ENCODE data around the gene CDKL4.

DNA sequence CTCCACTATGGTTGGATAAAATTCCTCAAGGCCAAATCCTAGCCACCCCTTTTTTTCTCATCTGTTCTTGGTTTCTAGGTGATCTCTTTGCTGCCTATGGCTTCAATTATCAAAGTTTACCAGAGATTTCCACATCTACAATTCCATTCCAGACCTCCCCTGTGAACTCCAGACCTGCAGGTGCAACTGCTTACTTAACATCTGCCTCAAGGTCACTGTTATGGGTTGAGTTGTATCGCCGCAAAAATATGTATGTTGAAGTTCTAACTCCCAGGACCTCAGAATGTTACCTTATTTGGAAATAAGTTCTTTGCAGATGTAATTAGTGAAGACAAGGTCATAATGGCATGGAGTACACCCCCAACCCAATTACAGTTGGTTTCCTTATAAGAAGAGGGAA, 62.5 kb downstream of the CDKL4 start:
- TF ChIP-seq, protein P1, sequence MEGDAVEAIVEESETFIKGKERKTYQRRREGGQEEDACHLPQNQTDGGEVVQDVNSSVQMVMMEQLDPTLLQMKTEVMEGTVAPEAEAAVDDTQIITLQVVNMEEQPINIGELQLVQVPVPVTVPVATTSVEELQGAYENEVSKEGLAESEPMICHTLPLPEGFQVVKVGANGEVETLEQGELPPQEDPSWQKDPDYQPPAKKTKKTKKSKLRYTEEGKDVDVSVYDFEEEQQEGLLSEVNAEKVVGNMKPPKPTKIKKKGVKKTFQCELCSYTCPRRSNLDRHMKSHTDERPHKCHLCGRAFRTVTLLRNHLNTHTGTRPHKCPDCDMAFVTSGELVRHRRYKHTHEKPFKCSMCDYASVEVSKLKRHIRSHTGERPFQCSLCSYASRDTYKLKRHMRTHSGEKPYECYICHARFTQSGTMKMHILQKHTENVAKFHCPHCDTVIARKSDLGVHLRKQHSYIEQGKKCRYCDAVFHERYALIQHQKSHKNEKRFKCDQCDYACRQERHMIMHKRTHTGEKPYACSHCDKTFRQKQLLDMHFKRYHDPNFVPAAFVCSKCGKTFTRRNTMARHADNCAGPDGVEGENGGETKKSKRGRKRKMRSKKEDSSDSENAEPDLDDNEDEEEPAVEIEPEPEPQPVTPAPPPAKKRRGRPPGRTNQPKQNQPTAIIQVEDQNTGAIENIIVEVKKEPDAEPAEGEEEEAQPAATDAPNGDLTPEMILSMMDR (conservative IDR thresholded peaks at IDR 0.05): no peak
- no peak for TF ChIP-seq EZH2 (IDR thresholded peaks at IDR 0.05; ENCODE audit: low read depth)
